Activated CD8-positive, alpha-beta memory T cell treated with anti-CD3 and anti-CD28 coated beads for 36 hours (primary cell): ENCODE results near the gene TAF11. TPM values are rescaled to one million over a fixed set of nuclear protein-coding genes. Genes with fewer than 3 reads are reported as not detected.

Experiments used
- CTCF ChIA-PET: fragments of 350-600 bp; sonication (Branson Sonifier 250); formaldehyde crosslinking; loops from one replicate; lab custom pipeline; 2021; ENCODE audit warnings: antibody characterized with exemption; lab: Charles Lee
- POLR2A ChIA-PET: fragments of 350-600 bp; sonication (Branson Sonifier 250); formaldehyde crosslinking; loops from one replicate; lab custom pipeline; 2021; ENCODE audit warnings: antibody characterized with exemption; lab: Charles Lee
- total RNA-seq, 2 experiments: library from RNA; stranded (reverse); gene quantifications; one replicate each; pipeline ENCODE4 v1.2.3, GENCODE V29; 2021

The TAF11 gene
- total RNA-seq, 2 experiments from 2014 or later = 30.2 to 32.2 TPM

GRCh38 chr6:34832942-34833341, 54.9 kb downstream of the TAF11 start:
- POLR2A ChIA-PET = no interaction called here
- CTCF ChIA-PET = interaction anchor here (0.7 kb wide), 2 partner anchors 70 to 1176 kb away, joined by 3 to 4 read pairs; no protein-coding TSS in a partner anchor

GRCh38 chr6:34829137-34829536, 58.7 kb downstream of the TAF11 start:
- CTCF ChIA-PET = no interaction called here
- POLR2A ChIA-PET = no interaction called here

Other genes starting within 250 kb of the TAF11 start
- gene ILRUN, start 191.3 kb downstream of the TAF11 start, total RNA-seq = 10 to 100 TPM; 49.0 to 53.8 TPM
- gene SNRPC, start 130.5 kb downstream of the TAF11 start, total RNA-seq = 100 to 1,000 TPM; 200 to 205 TPM
- gene BLTP3A, start 96.0 kb downstream of the TAF11 start, total RNA-seq = 10 to 100 TPM; 19.0 to 19.9 TPM
- 1 to 10 TPM; 7.9 to 8.6 TPM for gene ANKS1A, start 1.2 kb upstream of the TAF11 start, total RNA-seq